ENCODE measurements around the gene PPP1R14C. TPM values are rescaled to one million over a fixed set of nuclear protein-coding genes. Genes with fewer than 3 reads are reported as not detected.
"Not testable (repeated sequence)": the region's sequence is repeated elsewhere in the genome, so short reads cannot be mapped to it uniquely, and the experiment has no call there.

The PPP1R14C gene
- total RNA-seq, 2 donors from 2014 or later = 28.9 to 40.0 TPM

- no peak for DNase-seq
- intact Hi-C loops (cut with DNase I, micrococcal nuclease) = no loop called here
- ATAC-seq = no peak
These were observed 13.6 kb downstream of the PPP1R14C start for GRCh38 chr6:150156460-150156859.

GRCh38 chr6:150157081-150157480, 14.2 kb downstream of the PPP1R14C start:
- ATAC-seq (no peak), DNase-seq (no peak)
- intact Hi-C loops (cut with DNase I, micrococcal nuclease) = no loop called here

GRCh38 chr6:150159757-150160156, 16.9 kb downstream of the PPP1R14C start:
- intact Hi-C loops (cut with DNase I, micrococcal nuclease) = no loop called here
- ATAC-seq = no peak
- DNase-seq = no peak

- no peak for DNase-seq
- no peak for ATAC-seq
- intact Hi-C loops (cut with DNase I, micrococcal nuclease) = no loop called here
These were observed 21.1 kb downstream of the PPP1R14C start for GRCh38 chr6:150163970-150164369.

GRCh38 chr6:150165020-150165702, 22.3 kb downstream of the PPP1R14C start:
- no peak for DNase-seq
- ATAC-seq = no peak
- intact Hi-C loops (cut with DNase I, micrococcal nuclease) = no loop called here

GRCh38 chr6:150167479-150167873, 24.6 kb downstream of the PPP1R14C start:
- intact Hi-C loops (cut with DNase I, micrococcal nuclease) = no loop called here
- ATAC-seq (no peak), DNase-seq (no peak)

GRCh38 chr6:150169181-150169580, 26.3 kb downstream of the PPP1R14C start:
- DNase-seq = no peak
- intact Hi-C loops (cut with DNase I, micrococcal nuclease) = no loop called here
- ATAC-seq = no peak

GRCh38 chr6:150169609-150170008, 26.8 kb downstream of the PPP1R14C start:
- intact Hi-C loops (cut with DNase I, micrococcal nuclease) = no loop called here
- no peak for DNase-seq
- ATAC-seq = no peak

GRCh38 chr6:150172929-150173328, 30.1 kb downstream of the PPP1R14C start:
- intact Hi-C loops (cut with DNase I, micrococcal nuclease) = no loop called here
- DNase-seq = no peak
- ATAC-seq = no peak

GRCh38 chr6:150175586-150176151, 32.8 kb downstream of the PPP1R14C start:
- peak; percentile 49 for ATAC-seq
- intact Hi-C loops (cut with DNase I, micrococcal nuclease) = no loop called here
- DNase-seq = no peak

GRCh38 chr6:150176152-150176551, 33.3 kb downstream of the PPP1R14C start:
- DNase-seq (peak; percentile 79 to 87), ATAC-seq (peak; percentile 83)
- intact Hi-C loops (cut with DNase I, micrococcal nuclease) = no loop called here

- ATAC-seq (peak; percentile 45), DNase-seq (peak in 1 of 2 donors; percentile 45)
- intact Hi-C loops (cut with DNase I, micrococcal nuclease) = no loop called here
These were observed 33.8 kb downstream of the PPP1R14C start for GRCh38 chr6:150176659-150177058.

- ATAC-seq (no peak), DNase-seq (no peak)
- intact Hi-C loops (cut with DNase I, micrococcal nuclease) = no loop called here
These were observed 34.6 kb downstream of the PPP1R14C start for GRCh38 chr6:150177259-150177951.

GRCh38 chr6:150177952-150178520, 35.2 kb downstream of the PPP1R14C start:
- intact Hi-C loops (cut with DNase I, micrococcal nuclease) = no loop called here
- peak in 1 of 2 donors; percentile 57 for DNase-seq
- peak; percentile 63 for ATAC-seq

GRCh38 chr6:150179030-150179429, 36.2 kb downstream of the PPP1R14C start:
- DNase-seq = no peak
- intact Hi-C loops (cut with DNase I, micrococcal nuclease) = no loop called here
- no peak for ATAC-seq

- ATAC-seq; intact Hi-C loops (cut with DNase I, micrococcal nuclease): not testable (repeated sequence)
These were observed 37.1 kb downstream of the PPP1R14C start for GRCh38 chr6:150179907-150180424.

GRCh38 chr6:150180517-150180916, 37.7 kb downstream of the PPP1R14C start:
- DNase-seq = no peak
- intact Hi-C loops (cut with DNase I, micrococcal nuclease) = no loop called here
- no peak for ATAC-seq

More at GRCh38 chr6:150179907-150180424, 37.1 kb downstream of the PPP1R14C start:
- not testable (repeated sequence) for DNase-seq

- intact Hi-C loops (cut with DNase I, micrococcal nuclease) = no loop called here
- DNase-seq (no peak), ATAC-seq (peak; percentile 68)
These were observed 39.7 kb downstream of the PPP1R14C start for GRCh38 chr6:150182460-150183078.

GRCh38 chr6:150183105-150183504, 40.3 kb downstream of the PPP1R14C start:
- intact Hi-C loops (cut with DNase I, micrococcal nuclease) = no loop called here
- ATAC-seq = peak; percentile 48
- no peak for DNase-seq
